ENCODE measurements around the gene MB. TPM values are rescaled to one million over a fixed set of nuclear protein-coding genes. Genes with fewer than 3 reads are reported as not detected.

MB gene
- polyA plus RNA-seq, 1 donor from 2014 or later = not detected

DNA sequence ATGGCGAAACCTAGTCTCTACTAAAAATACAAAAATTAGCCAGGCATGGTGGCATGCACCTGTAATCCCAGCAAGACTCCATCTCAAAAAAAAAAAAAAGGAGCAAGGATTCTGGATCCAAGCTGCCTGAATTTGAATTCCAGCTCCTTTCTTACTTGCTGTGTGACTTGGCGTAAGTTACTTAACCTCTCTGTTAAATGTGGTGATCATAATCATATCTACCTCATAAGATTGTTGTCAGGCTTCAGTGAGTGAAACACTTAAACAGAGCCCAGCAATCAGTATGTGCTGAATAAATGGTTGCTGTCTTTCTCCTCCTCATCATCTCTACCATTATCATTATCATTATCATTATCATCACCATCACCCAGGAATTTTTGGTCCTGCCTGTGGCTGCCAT is 2.7 kb downstream of the MB start:
- H3K4me3 Mint-ChIP-seq = no peak overlapping the region
- H3K9me3 Mint-ChIP-seq = no peaks in the 10 kb centered on the region
- peaks cover 2% of the 10 kb centered on the region for H3K27me3 Mint-ChIP-seq
- H3K36me3 Mint-ChIP-seq = no peaks in the 10 kb centered on the region
- peaks cover 5 to 8% (median 7%) of the 10 kb centered on the region in 3 donors for H3K4me1 Mint-ChIP-seq
- no peak overlapping the region for H3K27ac Mint-ChIP-seq

DNA sequence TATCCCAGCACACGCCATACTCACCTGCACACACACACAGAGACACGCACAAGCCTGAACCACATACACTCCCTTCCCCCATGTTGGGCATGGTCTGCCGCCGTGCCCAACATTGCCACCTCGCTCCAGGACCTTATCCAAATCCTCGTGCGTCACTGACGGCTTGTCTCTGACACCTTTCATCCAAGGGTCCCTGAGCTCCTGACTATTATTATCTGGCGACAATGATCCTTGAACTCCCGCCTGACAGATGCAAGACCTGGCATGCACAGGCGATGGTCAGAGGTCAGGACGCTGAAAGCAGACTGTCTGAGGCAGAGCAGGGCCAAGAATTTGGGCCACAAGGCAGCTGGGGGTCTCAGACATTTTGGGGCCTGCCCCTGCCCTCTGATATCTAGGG is 4.2 kb downstream of the MB start:
- Mint-ChIP-seq H3K27me3 (peaks cover 9% of the 10 kb centered on the region), H3K9me3 (no peaks in the 10 kb centered on the region), H3K4me1 (peaks cover 5 to 8% (median 7%) of the 10 kb centered on the region in 3 donors), H3K27ac (no peak overlapping the region), H3K36me3 (peaks cover 2% of the 10 kb centered on the region), H3K4me3 (no peak overlapping the region)

DNA sequence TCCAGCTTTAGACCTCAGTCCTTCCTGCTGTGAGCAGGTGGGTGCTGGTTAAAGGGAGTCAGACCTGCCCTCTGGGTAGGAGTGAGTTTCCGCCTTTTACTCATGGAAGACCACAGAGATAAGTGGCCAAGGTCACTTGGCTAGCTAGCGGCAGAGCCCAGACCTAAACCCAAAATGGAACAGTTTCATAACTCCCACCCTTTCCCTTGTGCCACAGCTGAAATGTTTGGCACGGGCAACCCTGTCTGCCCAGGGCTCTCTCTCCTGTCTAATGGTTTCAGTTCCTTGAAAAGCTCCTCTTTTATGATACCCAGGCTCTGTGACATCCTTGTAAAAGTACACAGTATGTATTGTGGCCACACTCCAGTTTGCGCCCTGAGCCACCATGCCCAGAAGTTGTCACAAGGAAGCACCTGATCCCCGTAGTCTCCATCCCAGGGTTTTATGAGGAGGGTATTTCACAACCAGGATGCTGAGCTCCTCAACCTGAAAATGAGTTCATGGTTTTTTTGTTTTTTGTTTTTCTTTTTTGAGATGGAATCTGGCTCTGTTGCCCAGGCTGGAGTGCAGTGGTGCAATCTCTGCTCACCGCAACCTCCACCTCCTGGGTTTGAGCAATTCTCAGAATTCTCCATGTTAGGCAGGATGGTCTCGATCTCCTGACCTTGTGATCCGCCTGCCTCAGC is 5.1 kb downstream of the MB start:
- no peak overlapping the region for H3K27ac Mint-ChIP-seq

DNA sequence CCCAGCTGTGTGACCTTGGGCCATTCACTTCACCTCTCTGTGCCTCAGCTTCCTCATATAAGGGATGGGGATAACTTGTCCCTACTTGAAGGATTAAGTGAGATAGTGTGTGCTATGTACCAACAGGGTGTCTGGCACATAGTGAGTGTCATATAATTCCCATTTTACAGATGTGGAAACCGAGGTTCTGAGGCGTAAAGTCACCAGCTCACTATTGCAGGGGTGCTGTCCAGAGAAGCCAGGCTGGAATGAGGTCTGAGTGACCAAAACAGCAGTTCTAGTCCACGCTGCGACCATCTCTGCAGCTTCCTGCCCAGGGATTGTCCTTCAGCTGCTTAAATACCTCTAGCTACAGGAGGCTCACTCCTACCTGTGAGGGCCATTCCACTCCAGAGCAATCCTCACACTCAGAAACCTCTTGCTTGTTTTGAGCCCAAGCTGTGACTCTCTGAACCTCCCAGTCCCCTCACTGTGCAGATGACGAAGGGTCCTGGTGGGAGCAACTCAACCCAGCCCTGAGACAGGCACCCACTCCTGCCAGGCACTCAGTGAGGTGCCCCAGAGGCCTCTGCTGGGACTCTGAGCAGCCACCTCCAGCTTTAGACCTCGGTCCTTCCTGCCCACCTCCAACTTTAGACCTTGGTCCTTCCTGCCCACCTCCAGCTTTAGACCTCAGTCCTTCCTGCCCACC is 5.8 kb downstream of the MB start:
- Mint-ChIP-seq H3K27ac (no peak overlapping the region), H3K4me1 (peaks cover 5 to 8% (median 7%) of the 10 kb centered on the region in 3 donors), H3K4me3 (peak overlapping the region in 1 of 4 donors; percentile 55), H3K9me3 (no peaks in the 10 kb centered on the region), H3K27me3 (peaks cover 16% of the 10 kb centered on the region), H3K36me3 (peaks cover 2% of the 10 kb centered on the region)

More for the DNA sequence above, 5.1 kb downstream of the MB start:
- Mint-ChIP-seq H3K4me1 (peaks cover 5 to 8% (median 7%) of the 10 kb centered on the region in 3 donors), H3K4me3 (peak overlapping the region in 2 of 4 donors; percentile 55 to 56), H3K36me3 (peaks cover 2% of the 10 kb centered on the region), H3K9me3 (no peaks in the 10 kb centered on the region), H3K27me3 (peaks cover 13% of the 10 kb centered on the region)

DNA sequence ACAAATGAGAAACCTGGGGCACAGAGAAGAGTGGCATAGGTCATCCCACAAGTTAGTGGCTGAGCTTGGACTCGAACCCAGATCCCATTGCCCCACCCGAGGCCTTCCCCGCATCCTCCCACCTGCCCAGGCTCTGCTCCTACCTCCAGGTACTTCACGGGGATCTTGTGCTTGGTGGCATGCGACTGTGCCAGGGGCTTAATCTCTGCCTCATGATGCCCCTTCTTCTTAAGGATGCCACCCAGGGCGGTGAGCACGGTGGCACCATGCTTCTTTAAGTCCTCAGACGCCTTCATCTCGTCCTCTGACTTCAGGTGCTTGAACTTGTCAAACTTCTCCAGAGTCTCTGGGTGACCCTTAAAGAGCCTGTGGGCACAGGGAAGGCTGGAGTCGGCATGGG is 6.4 kb downstream of the MB start:
- Mint-ChIP-seq H3K27me3 (peaks cover 16% of the 10 kb centered on the region), H3K27ac (no peak overlapping the region), H3K4me1 (peaks cover 5 to 8% (median 7%) of the 10 kb centered on the region in 3 donors)

DNA sequence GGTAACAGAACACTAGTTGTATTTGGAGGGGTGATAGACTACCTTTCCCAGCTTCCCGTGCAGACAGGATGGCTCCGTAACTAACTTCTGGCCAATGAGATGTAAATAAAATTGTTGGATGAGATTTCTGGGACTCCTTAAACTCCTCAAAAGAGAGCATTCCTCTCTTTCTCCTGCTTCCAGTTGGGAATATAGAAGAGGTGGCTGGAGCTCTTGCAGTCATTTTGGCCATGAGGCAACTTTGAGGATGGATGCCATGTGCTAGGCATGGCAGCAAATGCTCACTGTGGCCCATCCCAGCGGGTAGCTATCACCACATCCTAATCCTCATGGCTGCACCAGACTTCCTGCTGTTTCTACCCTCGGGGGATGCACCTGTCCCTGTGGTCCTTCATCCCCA is 7.4 kb downstream of the MB start:
- Mint-ChIP-seq H3K4me1 (peaks cover 5 to 10% (median 7%) of the 10 kb centered on the region in 3 donors), H3K27ac (no peak overlapping the region), H3K27me3 (peaks cover 17% of the 10 kb centered on the region), H3K9me3 (no peaks in the 10 kb centered on the region), H3K36me3 (peaks cover 2% of the 10 kb centered on the region), H3K4me3 (no peak overlapping the region)

More for the DNA sequence above, 6.4 kb downstream of the MB start:
- H3K36me3 Mint-ChIP-seq = peaks cover 2% of the 10 kb centered on the region
- H3K9me3 Mint-ChIP-seq = no peaks in the 10 kb centered on the region
- H3K4me3 Mint-ChIP-seq = no peak overlapping the region

DNA sequence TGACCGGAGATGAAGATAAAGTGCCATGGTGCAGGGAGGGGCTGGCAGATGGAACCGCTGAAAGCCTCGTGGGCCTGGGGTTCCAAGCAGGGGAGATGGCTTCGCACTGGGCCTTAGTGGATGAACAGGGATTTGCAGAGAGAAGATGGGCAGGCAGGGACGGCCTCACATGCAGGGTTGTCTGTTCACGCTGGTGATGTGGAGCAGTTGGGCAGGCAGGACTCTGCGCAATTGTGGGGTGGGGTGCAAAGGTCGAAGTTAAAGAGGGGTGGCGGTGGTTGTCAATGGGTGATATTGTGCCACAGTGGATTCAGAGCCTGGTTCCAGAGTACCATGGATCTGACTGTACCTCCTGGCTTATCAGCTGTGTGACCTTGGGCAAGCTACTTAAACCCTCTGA is 7.9 kb downstream of the MB start:
- peaks cover 17% of the 10 kb centered on the region for H3K27me3 Mint-ChIP-seq
- no peak overlapping the region for H3K27ac Mint-ChIP-seq
- peaks cover 5 to 10% (median 7%) of the 10 kb centered on the region in 3 donors for H3K4me1 Mint-ChIP-seq
- H3K36me3 Mint-ChIP-seq = peaks cover 2% of the 10 kb centered on the region
- no peak overlapping the region for H3K4me3 Mint-ChIP-seq
- no peaks in the 10 kb centered on the region for H3K9me3 Mint-ChIP-seq

DNA sequence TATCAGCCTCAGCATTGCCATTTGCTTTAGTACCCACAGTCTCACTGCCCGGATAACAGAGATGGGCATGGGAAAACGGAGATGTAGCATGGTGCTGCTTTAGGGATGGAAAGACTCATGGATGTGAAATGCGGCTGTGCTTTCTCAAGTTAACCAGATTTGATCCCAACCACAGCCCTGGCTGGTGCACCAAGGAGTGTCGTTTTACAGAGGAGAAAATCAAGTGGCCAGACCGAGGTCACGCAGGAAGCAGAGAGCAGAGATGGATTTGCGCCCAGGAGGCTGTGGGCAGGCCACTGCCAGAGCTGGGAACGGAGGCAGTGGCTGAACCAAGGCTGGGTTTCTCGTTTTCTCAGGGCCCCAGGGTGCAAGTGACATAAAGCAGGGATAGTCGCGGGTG is 9.0 kb downstream of the MB start:
- Mint-ChIP-seq H3K9me3 (no peaks in the 10 kb centered on the region), H3K27me3 (peaks cover 17% of the 10 kb centered on the region), H3K4me1 (peaks cover 5 to 12% (median 7%) of the 10 kb centered on the region in 3 donors), H3K4me3 (no peak overlapping the region), H3K36me3 (peaks cover 2% of the 10 kb centered on the region), H3K27ac (no peak overlapping the region)

DNA sequence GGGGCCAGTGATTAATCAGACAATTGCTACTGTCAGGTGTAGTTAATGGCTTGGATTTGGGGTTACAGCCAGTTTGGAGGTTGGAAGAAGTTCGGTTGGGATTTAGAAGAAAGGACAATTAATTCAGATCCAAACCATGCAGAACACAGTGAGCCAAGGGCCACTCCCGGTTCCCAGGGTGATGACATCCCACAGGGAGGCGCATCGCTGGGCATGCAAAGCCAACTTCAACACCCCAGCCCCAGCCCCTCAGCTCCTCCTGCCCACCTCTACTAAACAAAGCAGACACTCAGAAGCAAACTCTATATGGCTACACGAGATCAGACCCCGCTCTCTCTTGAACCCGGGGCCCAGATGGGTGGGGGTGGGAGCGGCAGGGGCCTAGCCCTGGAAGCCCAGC is 10.2 kb downstream of the MB start:
- peaks cover 4 to 9% (median 6%) of the 10 kb centered on the region in 3 donors for H3K4me1 Mint-ChIP-seq
- H3K27ac Mint-ChIP-seq = no peak overlapping the region
- peaks cover 2% of the 10 kb centered on the region for H3K36me3 Mint-ChIP-seq
- H3K9me3 Mint-ChIP-seq = no peaks in the 10 kb centered on the region
- no peak overlapping the region for H3K4me3 Mint-ChIP-seq
- H3K27me3 Mint-ChIP-seq = peaks cover 17% of the 10 kb centered on the region

DNA sequence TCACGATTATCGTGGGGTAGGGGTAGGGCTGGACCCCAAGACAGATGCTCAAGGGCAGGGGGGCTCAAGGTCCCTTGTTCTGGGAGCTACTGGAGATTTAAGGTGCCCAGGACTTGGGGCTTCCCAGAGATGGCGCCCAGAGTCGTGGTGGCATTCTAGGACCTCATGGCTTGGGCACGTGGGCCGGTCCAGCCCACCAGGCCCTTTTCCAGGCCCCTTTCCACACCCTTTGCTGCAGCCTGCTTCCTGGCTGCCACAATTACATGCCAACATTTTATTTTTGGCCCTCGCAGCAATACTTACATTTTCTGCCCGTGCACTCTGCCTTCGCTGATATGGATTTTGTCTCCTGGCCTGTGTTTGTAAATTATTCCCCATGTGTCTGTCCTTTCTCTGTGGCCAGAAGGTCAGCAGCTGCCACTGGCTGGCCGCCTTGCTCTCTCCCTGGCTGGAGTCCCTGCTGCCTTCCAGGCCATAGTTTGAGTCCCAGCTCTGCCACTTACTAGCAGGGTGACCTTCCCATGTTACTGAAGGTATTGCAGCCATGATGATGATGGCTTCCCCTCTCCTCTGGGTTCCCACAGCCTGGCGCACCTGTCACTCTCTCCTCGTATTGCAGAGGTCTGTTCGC is 11.2 kb downstream of the MB start:
- no peak overlapping the region for H3K27ac Mint-ChIP-seq
- peaks cover 17% of the 10 kb centered on the region for H3K27me3 Mint-ChIP-seq
- peaks cover 0 to 4% (median 0%) of the 10 kb centered on the region in 3 donors for H3K4me1 Mint-ChIP-seq
- H3K4me3 Mint-ChIP-seq = peak overlapping the region in 1 of 4 donors; percentile 67
- H3K36me3 Mint-ChIP-seq = peaks cover 2% of the 10 kb centered on the region
- no peaks in the 10 kb centered on the region for H3K9me3 Mint-ChIP-seq

DNA sequence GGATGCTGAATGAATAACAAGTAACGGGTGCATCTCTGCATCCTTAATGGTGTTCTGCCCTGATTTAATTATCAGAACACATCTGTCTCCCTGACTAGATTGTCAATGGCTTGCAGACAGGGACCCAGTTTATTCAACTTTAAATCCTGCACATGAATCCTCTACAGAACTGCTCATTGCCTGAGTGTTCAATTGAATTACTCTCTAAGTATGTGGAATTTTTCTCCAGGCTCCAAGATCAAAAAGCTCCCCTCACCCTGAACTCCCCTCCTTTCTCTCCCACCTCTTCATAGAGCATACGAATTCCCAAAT is 11.8 kb downstream of the MB start:
- Mint-ChIP-seq H3K27ac (no peak overlapping the region), H3K27me3 (peaks cover 17% of the 10 kb centered on the region), H3K4me1 (peaks cover 0 to 4% (median 0%) of the 10 kb centered on the region in 3 donors), H3K4me3 (no peak overlapping the region), H3K36me3 (peaks cover 2% of the 10 kb centered on the region), H3K9me3 (no peaks in the 10 kb centered on the region)

DNA sequence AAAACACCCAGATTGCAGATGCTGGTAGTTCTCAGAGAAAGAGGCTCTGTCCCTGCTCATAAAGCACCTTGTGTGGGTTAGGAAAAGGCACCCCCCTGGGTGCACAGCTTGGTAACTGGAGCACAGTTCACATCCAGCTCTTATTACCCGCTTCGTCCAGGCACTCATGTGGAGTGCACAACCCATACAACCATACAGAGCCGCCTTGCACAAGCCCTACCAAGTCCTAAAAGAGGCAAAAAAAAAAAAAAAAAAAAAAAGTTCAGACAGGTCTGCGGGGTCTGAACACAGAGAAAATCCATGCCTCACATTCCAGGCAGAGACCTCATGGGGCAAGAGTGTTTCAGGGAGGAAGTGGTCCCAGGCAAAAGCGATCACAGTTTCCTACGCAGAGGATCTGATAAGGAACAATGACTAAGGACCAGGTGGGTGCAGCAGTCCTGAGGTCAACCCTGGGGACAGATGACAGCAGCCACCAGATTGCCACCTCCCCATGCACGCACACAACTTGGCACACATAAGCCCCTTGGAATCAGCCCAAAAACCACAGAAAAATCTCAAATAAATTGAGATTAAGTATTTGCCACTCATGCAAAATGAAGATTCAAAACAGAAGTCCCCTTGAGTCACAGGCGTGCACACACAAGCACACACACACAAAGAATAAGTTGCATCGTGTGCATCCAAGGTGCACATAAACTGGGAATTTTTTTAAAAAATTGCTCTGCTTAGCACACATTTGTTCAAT is 12.3 kb downstream of the MB start:
- Mint-ChIP-seq H3K4me3 (no peak overlapping the region), H3K36me3 (peaks cover 2% of the 10 kb centered on the region), H3K27ac (no peak overlapping the region), H3K4me1 (peaks cover 0 to 4% (median 0%) of the 10 kb centered on the region in 3 donors), H3K9me3 (no peaks in the 10 kb centered on the region), H3K27me3 (peaks cover 15% of the 10 kb centered on the region)

DNA sequence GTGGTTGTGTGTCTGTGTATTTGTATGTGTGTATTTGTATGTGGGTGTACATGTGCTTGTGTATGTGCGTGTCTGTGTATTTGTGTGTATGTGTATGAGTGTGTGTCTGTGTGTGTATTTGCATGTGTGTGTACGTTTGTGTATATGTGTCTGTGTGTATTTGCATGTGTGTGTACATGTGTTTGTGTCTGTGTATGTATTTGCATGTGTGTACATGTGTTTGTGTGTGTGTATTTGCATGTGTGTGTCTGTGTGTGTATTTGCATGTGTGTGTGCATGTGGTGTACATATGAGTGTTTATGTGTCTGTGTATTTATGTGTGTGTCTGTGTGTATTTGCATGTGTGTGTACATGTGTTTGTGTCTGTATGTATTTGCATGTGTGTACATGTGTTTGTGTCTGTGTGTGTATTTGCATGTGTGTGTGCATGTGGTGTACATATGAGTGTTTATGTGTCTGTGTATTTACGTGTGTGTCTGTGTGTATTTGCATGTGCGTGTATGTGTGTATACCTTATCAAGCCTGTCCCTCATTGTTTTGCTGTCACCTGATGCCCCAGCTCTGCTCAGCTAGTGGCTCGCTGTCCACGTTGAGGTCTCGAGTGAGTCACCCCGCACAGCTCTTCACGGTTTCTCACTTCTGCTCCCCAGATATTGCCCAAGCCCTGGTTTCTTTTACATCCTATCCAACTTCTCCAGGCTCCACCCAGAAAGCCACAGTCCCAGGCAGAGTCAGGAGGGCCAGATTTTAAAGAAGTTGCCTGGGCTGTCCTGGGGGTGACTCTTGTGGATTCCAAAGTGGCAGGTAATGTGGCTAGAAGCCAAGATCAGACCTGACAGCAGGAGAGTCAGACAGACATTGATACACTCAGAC is 15.2 kb downstream of the MB start:
- Mint-ChIP-seq H3K4me3 (no peak overlapping the region), H3K27ac (no peak overlapping the region), H3K36me3 (no peaks in the 10 kb centered on the region), H3K4me1 (peaks cover 0 to 4% (median 0%) of the 10 kb centered on the region in 3 donors), H3K27me3 (peaks cover 5% of the 10 kb centered on the region), H3K9me3 (no peaks in the 10 kb centered on the region)

DNA sequence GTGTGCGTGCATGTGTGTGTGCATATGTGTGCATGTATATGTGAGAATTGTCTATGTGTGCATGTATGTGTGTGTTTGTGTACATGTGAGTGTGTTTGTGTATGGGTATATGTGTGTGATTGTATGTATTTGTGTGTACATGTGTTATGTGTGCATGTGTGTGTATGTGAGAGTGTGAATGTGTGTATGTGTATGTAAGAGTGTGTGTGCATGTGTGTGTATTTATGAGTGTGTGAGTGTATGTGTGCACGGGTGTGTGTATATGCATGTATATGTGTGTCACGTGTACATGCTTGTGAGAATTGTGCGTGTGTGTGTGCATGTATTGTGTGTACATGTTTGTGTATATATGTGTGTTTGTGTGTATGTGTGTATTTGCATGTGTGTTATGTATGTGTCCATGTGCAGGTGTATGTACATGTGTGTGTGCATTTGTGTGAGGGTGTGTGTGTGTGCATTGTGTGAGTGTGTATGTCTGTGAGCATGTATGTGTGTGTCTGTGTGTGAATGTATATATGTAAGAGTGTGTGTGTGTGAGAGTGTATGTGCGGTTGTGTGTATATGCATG is 16.0 kb downstream of the MB start:
- H3K4me1 Mint-ChIP-seq = peaks cover 0 to 4% (median 0%) of the 10 kb centered on the region in 3 donors
- no peaks in the 10 kb centered on the region for H3K36me3 Mint-ChIP-seq
- H3K27ac Mint-ChIP-seq = no peak overlapping the region
- H3K9me3 Mint-ChIP-seq = no peaks in the 10 kb centered on the region
- no peak overlapping the region for H3K4me3 Mint-ChIP-seq
- H3K27me3 Mint-ChIP-seq = peaks cover 5% of the 10 kb centered on the region
